ENCODE measurements around the gene VPS35L.

DNA sequence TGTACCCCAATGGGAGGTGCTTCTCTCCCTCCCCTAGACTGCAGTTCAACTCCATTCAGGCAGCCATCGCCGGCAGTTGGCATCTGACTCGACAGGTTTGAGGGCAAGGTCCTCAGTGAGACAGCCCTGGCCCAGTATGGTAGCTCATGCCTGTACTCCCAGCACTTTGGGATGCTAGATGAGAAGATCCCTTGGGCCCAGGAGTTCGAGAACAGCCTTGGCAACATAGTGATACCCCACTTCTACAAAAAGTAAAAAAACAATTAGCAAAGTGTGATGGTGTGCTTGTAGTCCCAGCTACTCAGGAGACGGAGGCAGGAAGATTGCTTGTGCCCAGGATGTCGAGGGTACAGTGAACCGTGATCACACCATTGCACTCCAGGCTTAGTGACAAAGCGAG is 12.1 kb downstream of the VPS35L start:
- TF ChIP-seq GATA2 (IDR thresholded peaks at IDR 0.05; ENCODE audit: low read depth, low read length), result no peak
- TF ChIP-seq GATA3 (IDR thresholded peaks at IDR 0.05; ENCODE audit: low read depth, low read length), result no peak

All from SH-SY5Y (cell line).